Endothelial cell of umbilical vein (primary cell): ENCODE measurements around the gene RAB11FIP3. TPM values are rescaled to one million over a fixed set of nuclear protein-coding genes. Genes with fewer than 3 reads are reported as not detected.

Experiments
- BruUV-seq: library from RNA; stranded (reverse); fragments of 400-500 nt; replicated peaks from 2 replicates; lab custom pipeline; 2021; lab: Mats Ljungman, UMichigan
- CTCF ChIA-PET: fragments of 300-600, 350-600 bp; sonication (Branson Sonifier 250); formaldehyde crosslinking; loops from one replicate; lab custom pipeline; 2021; ENCODE audit warnings: antibody characterized with exemption, inconsistent platforms; lab: Charles Lee
- POLR2A ChIA-PET: fragments of 300-600, 350-600 bp; sonication (Branson Sonifier 250); formaldehyde crosslinking; loops from one replicate; lab custom pipeline; 2021; ENCODE audit warnings: antibody characterized with exemption, inconsistent platforms; lab: Charles Lee
- DNase-seq: peaks from one replicate; pipeline ENCODE4 v3.0.0-alpha.2; 2011; ENCODE audit warnings: low read depth, low spot score
- FAIRE-seq: peaks from 2 replicates; lab custom pipeline; 2011; peaks lifted over from hg19 to GRCh38; lab: Jason Lieb, UNC
- H2AFZ ChIP-seq: 2 replicates; pipeline ENCODE4 v1.6.0; 2012; ENCODE audit warnings: low read depth, low read length, control low read depth, inconsistent platforms
- H3K27ac ChIP-seq: 2 replicates; pipeline ENCODE4 v1.5.1; 2011; ENCODE audit warnings: low read depth, mild to moderate bottlenecking, control low read depth, low read length, moderate library complexity; ENCODE audit not compliant: insufficient read depth
- H3K27me3 ChIP-seq, 2 experiments: 2 replicates each; pipeline versions ENCODE4 v1.6.0 to v1.6.1; 2011; ENCODE audit warnings: low read length in 2 of 2, mixed read lengths in 1 of 2; ENCODE audit not compliant: control insufficient read depth in 2 of 2, insufficient read depth in 2 of 2
- H3K36me3 ChIP-seq, 2 experiments: 2 replicates in 1 of 2; 3 replicates in 1 of 2; pipeline ENCODE4 v1.5.1; 2011; ENCODE audit warnings: low read length in 2 of 2, mild to moderate bottlenecking in 1 of 2, moderate library complexity in 1 of 2; ENCODE audit not compliant: control insufficient read depth in 2 of 2, insufficient read depth in 2 of 2; ENCODE audit errors: extremely low read depth in 1 of 2
- H3K4me1 ChIP-seq: 3 replicates; pipeline ENCODE4 v1.5.1; 2011; ENCODE audit warnings: mild to moderate bottlenecking, low read length; ENCODE audit not compliant: control insufficient read depth, insufficient read depth; ENCODE audit errors: extremely low read depth
- H3K4me2 ChIP-seq: 2 replicates; pipeline ENCODE4 v1.6.1; 2011; ENCODE audit warnings: low read length, control low read depth, mixed read lengths; ENCODE audit not compliant: insufficient read depth
- H3K4me3 ChIP-seq, 3 experiments: fragments of 200-600 bp in 1 of 3; sonication (generic), shearing (Covaris generic) in 1 of 3; replicated peaks in 1 of 3; 2 replicates each; pipeline ENCODE4 v1.5.1; 2011 to 2016; ENCODE audit warnings: control low read depth in 3 of 3, low read length in 3 of 3, mild to moderate bottlenecking in 2 of 3, inconsistent platforms in 1 of 3, low read depth in 1 of 3, moderate library complexity in 1 of 3; ENCODE audit not compliant: insufficient read depth in 1 of 3
- H3K79me2 ChIP-seq: 2 replicates; pipeline ENCODE4 v1.6.0; 2012; ENCODE audit warnings: low read length, inconsistent platforms; ENCODE audit not compliant: control insufficient read depth, insufficient read depth
- H3K9ac ChIP-seq: replicated peaks from 2 replicates; pipeline ENCODE3; 2011; ENCODE audit warnings: low read length, control low read depth; ENCODE audit not compliant: insufficient read depth; ENCODE audit errors: extremely low read depth
- H3K9me1 ChIP-seq: replicated peaks from 3 replicates; pipeline ENCODE4 v1.6.0; 2011; ENCODE audit warnings: mild to moderate bottlenecking, low read length; ENCODE audit not compliant: control insufficient read depth, insufficient read depth; ENCODE audit errors: extremely low read depth
- H3K9me3 ChIP-seq: replicated peaks from 2 replicates; pipeline ENCODE4 v1.5.1; 2012; ENCODE audit warnings: low read length, inconsistent platforms; ENCODE audit not compliant: control insufficient read depth, insufficient read depth
- H4K20me1 ChIP-seq: replicated peaks from 2 replicates; pipeline ENCODE3; 2011; ENCODE audit warnings: mild to moderate bottlenecking, low read length; ENCODE audit not compliant: control insufficient read depth, insufficient read depth; ENCODE audit errors: extremely low read depth
- EZH2 ChIP-seq: IDR thresholded peaks from 2 replicates; pipeline ENCODE4 v1.6.1; 2012; ENCODE audit warnings: borderline replicate concordance, low read depth, mild to moderate bottlenecking, moderate library complexity, low read length, inconsistent platforms; ENCODE audit not compliant: severe bottlenecking
- FOS ChIP-seq: IDR thresholded peaks from 2 replicates; pipeline ENCODE4 v1.6.1; 2011; ENCODE audit warnings: mild to moderate bottlenecking, low read length, moderate library complexity, borderline replicate concordance; ENCODE audit not compliant: insufficient read depth
- GATA2 ChIP-seq: IDR thresholded peaks from 2 replicates; pipeline ENCODE4 v1.7.0; 2011; ENCODE audit warnings: low read depth, mild to moderate bottlenecking, moderate library complexity, mixed read lengths, low read length; ENCODE audit not compliant: insufficient read length, insufficient read depth
- JUN ChIP-seq: IDR thresholded peaks from 2 replicates; pipeline ENCODE4 v1.6.1; 2011; ENCODE audit warnings: borderline replicate concordance, low read depth; ENCODE audit not compliant: insufficient read length, insufficient read depth
- MYC ChIP-seq: IDR thresholded peaks from one replicate; pipeline ENCODE4 v1.6.1; 2011; ENCODE audit warnings: mild to moderate bottlenecking, low read depth, low read length
- POLR2A ChIP-seq: IDR thresholded peaks from 2 replicates; pipeline ENCODE4 v1.6.1; 2012; ENCODE audit warnings: low read depth, mild to moderate bottlenecking, control low read depth, low read length
- POLR2AphosphoS5 ChIP-seq: IDR thresholded peaks from 2 replicates; pipeline ENCODE4 v1.6.1; 2012; ENCODE audit warnings: low read depth, mild to moderate bottlenecking, control low read depth, low read length, moderate library complexity; ENCODE audit not compliant: insufficient read depth
- dilution Hi-C: fragments of 300-500 bp; cut with MboI; formaldehyde crosslinking; loops from one replicate; pipeline ENCODE4 v1.15.0; 2019; ENCODE audit warnings: low sequenced_read_pairs; ENCODE audit not compliant: extremely low pct_ligation_motif_present
- intact Hi-C: fragments of 100-400 bp; cut with micrococcal nuclease; formaldehyde crosslinking; loops from one replicate; pipeline ENCODE4 v1.10.0; 2022
- polyA plus RNA-seq, 4 experiments: library from polyadenylated mRNA; depleted of rRNA in 3 of 4; stranded (reverse) in 3 of 4; unstranded in 1 of 4; fragments of >200 nt; gene quantifications; 2 replicates each; pipeline versions ENCODE4 v1.2.1 to v1.2.3, GENCODE V29; 2011 to 2012; ENCODE audit warnings: missing spikeins in 1 of 4
- total RNA-seq: library from RNA; stranded (reverse); gene quantifications from 2 replicates; pipeline ENCODE4 v1.2.3, GENCODE V29; 2021
- TF ChIP-seq, protein P1 (sequence below), 2 donors: IDR thresholded peaks; 1 replicate in 1 of 2; 2 replicates in 1 of 2; pipeline ENCODE4 v1.5.1; 2011; ENCODE audit warnings: low read length in 2 of 2, mild to moderate bottlenecking in 2 of 2, moderate library complexity in 2 of 2, control low read depth in 1 of 2, inconsistent platforms in 1 of 2, low read depth in 1 of 2; ENCODE audit not compliant: insufficient read depth in 1 of 2; ENCODE audit errors: extremely low read depth in 1 of 2
- TF ChIP-seq, protein P2 (sequence below): IDR thresholded peaks from 2 replicates; pipeline ENCODE4 v1.6.1; 2011; ENCODE audit not compliant: insufficient read depth, insufficient read length

Gene RAB11FIP3
- total and polyA plus RNA-seq, 2 donors (not counting 3 experiments of a cell fraction or from before 2014, with no cell fraction given), result 20.5 to 75.9 TPM

DNA sequence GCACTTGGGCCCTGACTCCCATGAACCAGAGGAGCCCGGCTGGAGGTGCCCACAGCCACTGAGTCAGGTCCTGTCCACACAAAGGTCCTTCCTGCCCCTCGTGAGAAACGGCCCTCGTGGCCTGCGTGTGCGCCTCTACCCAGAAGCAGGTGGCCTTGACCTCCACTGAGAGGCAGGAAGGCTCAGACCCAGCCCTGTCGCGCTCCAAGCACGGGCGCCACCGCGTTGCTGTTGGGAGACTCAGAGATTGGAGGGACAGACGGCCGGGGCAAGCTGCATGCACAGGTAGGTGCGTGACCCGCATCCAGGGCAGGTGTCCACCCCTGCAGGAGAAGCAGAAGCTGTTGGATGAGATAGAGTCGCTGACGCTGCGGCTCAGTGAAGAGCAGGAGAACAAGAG lies 94.0 kb downstream of the RAB11FIP3 start:
- Histone ChIP-seq H2AFZ (no peak overlapping the region), H3K9ac (no peak overlapping the region), H3K4me3 (no peak overlapping the region), H3K79me2 (no peaks in the 10 kb centered on the region), H3K27me3 (no peaks in the 10 kb centered on the region), H3K36me3 (peaks cover 0 to 21% of the 10 kb centered on the region in 2 experiments), H3K9me3 (no peaks in the 10 kb centered on the region), H4K20me1 (no peaks in the 10 kb centered on the region), H3K27ac (no peak overlapping the region), H3K4me1 (no peaks in the 10 kb centered on the region), H3K9me1 (no peaks in the 10 kb centered on the region), H3K4me2 (no peak overlapping the region)
- BruUV-seq, result no TSS peak
- intact Hi-C loops (no loop called here), dilution Hi-C loops (no loop called here)
- DNase-seq (no peak), FAIRE-seq (no peak)
- TF ChIP-seq, protein P1, sequence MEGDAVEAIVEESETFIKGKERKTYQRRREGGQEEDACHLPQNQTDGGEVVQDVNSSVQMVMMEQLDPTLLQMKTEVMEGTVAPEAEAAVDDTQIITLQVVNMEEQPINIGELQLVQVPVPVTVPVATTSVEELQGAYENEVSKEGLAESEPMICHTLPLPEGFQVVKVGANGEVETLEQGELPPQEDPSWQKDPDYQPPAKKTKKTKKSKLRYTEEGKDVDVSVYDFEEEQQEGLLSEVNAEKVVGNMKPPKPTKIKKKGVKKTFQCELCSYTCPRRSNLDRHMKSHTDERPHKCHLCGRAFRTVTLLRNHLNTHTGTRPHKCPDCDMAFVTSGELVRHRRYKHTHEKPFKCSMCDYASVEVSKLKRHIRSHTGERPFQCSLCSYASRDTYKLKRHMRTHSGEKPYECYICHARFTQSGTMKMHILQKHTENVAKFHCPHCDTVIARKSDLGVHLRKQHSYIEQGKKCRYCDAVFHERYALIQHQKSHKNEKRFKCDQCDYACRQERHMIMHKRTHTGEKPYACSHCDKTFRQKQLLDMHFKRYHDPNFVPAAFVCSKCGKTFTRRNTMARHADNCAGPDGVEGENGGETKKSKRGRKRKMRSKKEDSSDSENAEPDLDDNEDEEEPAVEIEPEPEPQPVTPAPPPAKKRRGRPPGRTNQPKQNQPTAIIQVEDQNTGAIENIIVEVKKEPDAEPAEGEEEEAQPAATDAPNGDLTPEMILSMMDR (IDR thresholded peaks at IDR 0.05; ENCODE audit: extremely low read depth in 1 of 2, insufficient read depth in 1 of 2, low read depth in 1 of 2, low read length in 2 of 2), result no peak
- CTCF ChIA-PET, result interaction anchor here (0.9 kb wide), 1 partner anchor 24 kb away, joined by 3 read pairs; no protein-coding TSS in a partner anchor
- POLR2A ChIA-PET, result no interaction called here

DNA sequence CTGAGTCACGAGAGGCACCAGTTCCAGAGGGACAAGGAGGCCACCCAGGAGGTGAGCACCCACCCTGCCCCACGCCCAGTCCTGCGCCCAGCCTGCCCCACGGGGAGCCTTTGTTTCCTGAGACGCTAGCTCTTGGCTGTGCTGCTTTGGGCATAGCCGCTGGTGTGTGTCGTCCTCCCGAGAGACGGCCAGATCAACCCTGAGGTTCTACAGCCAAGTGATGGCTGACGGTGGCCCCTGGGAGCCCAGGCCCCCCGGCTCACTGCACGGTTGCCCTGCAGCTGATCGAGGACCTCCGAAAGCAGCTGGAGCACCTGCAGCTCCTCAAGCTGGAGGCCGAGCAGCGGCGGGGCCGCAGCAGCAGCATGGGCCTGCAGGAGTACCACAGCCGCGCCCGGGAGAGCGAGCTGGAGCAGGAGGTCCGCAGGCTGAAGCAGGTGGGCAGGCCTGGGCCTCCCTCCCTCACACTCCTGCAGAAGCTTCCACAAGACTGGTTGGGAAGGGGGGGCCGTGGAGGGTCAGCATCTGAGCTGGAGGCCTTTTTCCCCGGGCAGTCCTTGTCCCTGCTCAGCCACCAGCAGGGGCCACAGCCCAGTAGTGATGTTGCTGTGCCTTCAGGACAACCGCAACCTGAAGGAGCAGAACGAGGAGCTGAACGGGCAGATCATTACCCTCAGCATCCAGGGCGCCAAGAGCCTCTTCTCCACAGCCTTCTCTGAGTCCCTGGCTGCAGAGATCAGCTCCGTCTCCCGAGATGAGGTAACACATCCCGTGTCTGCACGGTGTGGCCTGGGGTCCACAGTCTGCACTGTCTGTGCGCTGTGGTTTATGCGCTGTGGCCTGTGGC lies 94.6 kb downstream of the RAB11FIP3 start:
- H3K4me2 ChIP-seq, result no peak overlapping the region
- TF ChIP-seq FOS (no peak), JUN (no peak), POLR2AphosphoS5 (no peak), MYC (no peak), POLR2A (no peak), EZH2 (no peak), GATA2 (no peak)
- TF ChIP-seq, protein P1 (IDR thresholded peaks at IDR 0.05; ENCODE audit: extremely low read depth in 1 of 2, insufficient read depth in 1 of 2, low read depth in 1 of 2, low read length in 2 of 2), result no peak
- TF ChIP-seq, protein P2, sequence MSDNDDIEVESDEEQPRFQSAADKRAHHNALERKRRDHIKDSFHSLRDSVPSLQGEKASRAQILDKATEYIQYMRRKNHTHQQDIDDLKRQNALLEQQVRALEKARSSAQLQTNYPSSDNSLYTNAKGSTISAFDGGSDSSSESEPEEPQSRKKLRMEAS, result no peak
- H3K4me3 ChIP-seq, result no peak overlapping the region
- POLR2A ChIA-PET, result no interaction called here
- H3K4me1 ChIP-seq, result peaks cover 2% of the 10 kb centered on the region
- no peak for FAIRE-seq
- H2AFZ ChIP-seq, result no peak overlapping the region
- intact Hi-C loops (no loop called here), dilution Hi-C loops (no loop called here)
- H4K20me1 ChIP-seq, result no peaks in the 10 kb centered on the region
- H3K79me2 ChIP-seq, result no peaks in the 10 kb centered on the region
- no peaks in the 10 kb centered on the region for H3K9me3 ChIP-seq
- BruUV-seq, result no TSS peak
- no peak for DNase-seq
- H3K9me1 ChIP-seq, result no peaks in the 10 kb centered on the region
- CTCF ChIA-PET, result interaction anchor here (0.9 to 1.0 kb wide), 2 partner anchors 10 to 118 kb away, joined by 3 read pairs; partner anchors contain the start of gene DECR2
- no peaks in the 10 kb centered on the region for H3K27me3 ChIP-seq
- no peak overlapping the region for H3K9ac ChIP-seq
- H3K36me3 ChIP-seq, result peaks cover 0 to 21% of the 10 kb centered on the region in 2 experiments
- H3K27ac ChIP-seq, result no peak overlapping the region
